Measurements from ENCODE around the gene MTCH2.

MTCH2 gene

DNA sequence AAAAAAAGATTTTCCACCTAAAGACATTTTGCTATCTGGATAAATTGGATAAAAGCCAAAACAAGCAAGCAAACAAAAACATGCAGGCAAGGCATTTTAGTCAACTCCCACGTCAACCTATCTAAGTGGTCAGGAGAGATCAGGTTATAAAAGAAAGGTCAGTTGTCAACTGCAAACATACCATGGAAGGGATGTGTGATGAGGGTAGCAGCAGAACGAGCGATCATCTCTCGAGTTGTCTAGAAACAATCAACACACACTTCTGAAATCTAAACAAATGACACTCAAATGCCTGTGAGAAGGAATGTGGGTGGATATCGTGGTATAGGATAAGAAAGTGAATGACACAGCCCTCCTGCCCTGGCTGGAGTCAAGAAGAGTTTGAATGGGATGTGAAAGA, 10.9 kb downstream of the MTCH2 start:
- no peak for DNase-seq

DNA sequence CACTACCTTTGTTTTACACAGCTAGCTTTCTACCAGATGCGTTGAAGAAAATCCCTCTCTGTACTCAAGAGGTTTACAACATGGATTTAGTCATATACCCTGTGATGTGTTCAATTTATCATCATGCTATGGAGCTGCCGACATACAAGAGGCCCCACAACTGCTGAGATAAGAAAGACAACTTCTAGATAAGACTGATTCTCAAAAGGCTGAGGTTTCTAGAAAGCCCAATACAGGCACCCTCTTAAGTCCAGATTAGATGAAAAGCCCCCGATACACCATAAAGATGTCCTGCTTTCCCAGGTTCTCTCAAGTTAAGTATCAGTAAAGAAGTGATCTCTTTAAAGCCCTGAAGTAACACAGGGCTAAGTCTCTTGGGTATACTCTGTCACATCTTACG, 14.3 kb downstream of the MTCH2 start:
- DNase-seq: no peak

GRCh38 chr11:47626234-47626633, 16.1 kb downstream of the MTCH2 start:
- no peak for DNase-seq

- no peak for DNase-seq
Measured at GRCh38 chr11:47620836-47621378, 21.5 kb downstream of the MTCH2 start.

DNA sequence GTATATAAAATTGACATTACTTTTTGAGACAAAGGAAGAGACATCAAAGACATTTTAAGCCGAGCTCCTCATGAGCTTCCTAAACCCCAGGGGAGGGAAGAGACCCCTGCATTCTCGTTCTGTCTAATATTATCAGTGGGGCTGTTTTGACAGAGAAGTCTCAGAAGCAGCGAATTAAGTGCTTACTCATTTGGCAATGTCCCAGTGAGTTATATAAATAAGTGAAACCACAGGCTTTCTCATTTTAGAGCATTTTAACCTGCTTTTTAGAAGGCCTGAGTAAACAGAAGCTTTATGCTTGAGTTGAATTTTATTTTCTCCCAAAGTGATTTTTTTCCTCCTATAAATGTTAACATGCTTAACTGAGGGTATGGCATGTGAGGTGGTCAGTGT, 24.9 kb downstream of the MTCH2 start:
- no peak for DNase-seq

DNA sequence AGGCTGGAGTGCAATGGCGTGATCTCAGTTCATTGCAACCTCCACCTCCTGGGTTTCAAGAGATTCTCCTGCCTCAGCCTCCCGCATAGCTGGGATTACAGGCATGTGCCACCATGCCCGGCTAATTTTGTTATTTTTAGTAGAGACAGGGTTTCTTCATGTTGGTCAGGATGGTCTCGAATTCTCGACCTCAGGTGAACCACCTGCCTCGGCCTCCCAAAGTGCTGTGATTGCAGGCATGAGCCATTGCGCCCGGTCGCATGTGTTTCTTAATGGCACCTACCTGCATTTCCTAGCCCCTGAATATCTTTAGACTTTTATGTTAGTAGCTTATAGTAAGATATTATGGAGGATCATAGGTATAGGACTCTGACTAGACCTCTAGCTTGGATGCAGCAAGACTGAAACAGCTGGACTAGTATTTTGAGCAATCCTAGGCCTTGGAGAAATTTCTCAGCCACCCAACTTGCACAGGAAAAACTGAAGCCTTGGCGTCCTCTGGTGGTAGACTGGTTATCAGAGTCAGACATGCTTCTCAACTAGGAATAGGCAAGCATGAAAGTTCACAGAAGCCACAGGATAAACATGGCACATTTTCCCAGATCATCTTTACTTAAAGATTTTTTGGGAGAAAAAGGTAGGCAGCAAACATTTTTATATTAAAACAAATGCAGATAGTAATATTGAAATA, 25.5 kb downstream of the MTCH2 start:
- peak; percentile 61 for DNase-seq

DNA sequence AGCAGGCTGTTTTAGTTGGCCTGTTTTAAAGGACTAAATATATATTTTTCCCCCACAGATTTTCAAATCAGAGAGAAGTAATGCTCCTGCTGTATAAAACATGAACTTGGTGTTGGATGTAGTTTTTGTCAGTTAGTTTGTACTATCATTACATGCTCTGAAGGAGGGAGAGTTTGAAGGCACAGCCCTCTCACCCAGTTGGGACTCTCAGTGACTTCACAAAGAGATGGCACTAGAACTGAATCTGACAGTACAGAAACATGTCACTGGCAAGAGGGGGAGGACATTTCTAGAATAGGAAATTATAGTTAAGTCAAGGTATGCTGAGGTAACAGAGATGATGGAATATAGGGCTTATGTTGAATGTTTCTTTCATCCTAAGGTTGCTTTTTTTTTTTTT, 27.1 kb downstream of the MTCH2 start:
- DNase-seq: no peak

GRCh38 chr11:47611348-47611794, 31.0 kb downstream of the MTCH2 start:
- DNase-seq: peak; percentile 64

DNA sequence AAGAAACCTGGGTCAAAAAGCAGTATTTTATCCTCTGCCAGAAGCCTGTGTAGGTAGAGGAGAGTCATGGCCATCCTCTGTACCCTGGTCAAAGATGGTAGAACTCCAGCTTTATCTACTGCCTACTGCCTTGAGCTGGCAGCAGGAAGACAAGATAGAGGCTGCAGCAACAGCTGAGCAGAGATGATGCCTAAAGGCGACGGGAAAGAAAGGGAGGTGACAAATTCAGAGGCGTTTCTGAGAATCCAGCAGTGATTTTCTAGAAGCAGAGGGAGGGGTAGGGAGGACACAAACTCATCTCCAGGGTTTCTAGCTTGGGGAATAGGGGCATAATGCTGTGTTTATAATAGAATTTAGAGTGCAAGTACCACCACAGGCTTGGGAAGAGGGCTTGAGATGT, 32.7 kb downstream of the MTCH2 start:
- no peak for DNase-seq

DNA sequence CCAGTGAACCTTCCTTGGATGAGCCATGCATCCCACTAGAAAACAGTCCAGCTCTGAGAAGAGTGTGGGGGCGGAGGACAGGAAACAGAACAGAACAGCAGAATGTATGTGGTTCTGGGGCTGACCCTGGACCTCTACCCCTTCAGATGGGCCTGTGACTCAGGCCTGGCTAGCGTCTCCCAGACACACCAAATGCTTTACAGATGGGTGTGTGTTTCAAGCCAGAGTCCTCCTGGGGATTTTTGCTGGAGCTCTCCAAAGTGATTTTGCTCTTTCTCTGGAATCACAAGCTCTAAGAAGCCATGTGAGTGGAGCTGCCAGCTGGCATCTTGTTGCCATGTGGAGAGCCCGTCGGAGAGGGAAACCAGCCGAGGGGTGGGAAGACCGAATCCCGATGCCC, 35.0 kb downstream of the MTCH2 start:
- no peak for DNase-seq

DNA sequence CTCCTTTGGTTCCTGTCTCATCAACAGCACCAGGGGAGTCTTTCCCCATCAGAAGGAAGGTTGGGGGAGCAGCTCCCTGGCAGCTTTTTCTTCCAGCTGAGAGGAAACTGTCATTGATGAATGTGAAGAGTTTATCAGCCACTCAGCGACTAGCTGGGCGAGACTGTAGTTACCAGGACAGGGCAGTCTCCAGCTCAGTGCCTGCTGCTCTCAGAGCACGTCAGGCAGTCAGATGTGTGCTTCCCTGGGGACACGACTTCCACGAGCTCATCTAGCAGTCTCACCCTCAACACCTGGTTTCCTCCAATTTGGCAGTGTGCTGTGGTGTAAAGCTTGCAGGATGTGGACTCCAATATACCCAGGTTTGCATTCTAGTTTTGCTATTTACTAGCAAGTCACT, 35.6 kb downstream of the MTCH2 start:
- no peak for DNase-seq

DNA sequence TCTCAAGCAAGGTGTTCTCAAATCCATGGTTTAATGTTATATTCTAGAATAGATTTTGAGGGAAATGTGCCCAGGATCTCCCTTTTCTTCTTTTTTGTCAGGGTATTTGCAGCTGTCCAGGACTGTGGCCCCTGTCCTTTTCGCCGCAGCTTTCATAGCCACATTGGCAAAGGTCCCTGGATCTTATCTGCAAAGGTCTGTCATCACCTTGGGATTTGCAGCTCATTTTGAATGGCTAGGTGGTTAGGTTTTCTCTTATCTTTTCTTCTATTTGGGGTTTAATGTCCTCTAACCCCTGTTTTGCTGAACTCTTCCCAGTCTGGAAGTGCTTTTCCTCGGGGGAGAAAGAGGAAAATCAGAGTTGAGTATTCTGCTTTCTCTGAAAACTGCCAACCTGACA, 36.4 kb downstream of the MTCH2 start:
- no peak for DNase-seq

GRCh38 chr11:47603295-47603694, 39.1 kb downstream of the MTCH2 start:
- no peak for DNase-seq

- no peak for DNase-seq
Measured at GRCh38 chr11:47599902-47600301, 42.5 kb downstream of the MTCH2 start.

GRCh38 chr11:47595967-47596366, 46.4 kb downstream of the MTCH2 start:
- no peak for DNase-seq

DNA sequence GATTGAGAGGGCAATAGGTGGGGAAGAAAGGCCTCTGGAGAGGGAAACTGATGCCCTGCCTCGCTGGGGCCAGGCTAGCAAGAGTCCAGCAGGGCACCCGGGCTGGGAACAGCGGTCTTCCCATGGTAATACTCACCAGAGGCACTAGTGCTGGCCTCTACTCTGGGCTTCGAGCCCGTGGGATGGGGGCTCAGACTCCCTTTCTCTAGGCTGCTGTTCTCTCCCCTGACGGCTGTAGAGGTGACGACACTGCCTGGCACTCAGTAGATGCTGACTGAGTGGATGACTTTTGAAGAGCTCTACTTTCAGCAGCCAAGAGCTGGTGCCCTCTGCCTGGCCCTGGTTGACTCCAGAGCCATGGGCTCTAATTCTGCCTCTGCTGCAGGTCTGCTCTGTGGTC, 47.3 kb downstream of the MTCH2 start:
- no peak for DNase-seq

DNA sequence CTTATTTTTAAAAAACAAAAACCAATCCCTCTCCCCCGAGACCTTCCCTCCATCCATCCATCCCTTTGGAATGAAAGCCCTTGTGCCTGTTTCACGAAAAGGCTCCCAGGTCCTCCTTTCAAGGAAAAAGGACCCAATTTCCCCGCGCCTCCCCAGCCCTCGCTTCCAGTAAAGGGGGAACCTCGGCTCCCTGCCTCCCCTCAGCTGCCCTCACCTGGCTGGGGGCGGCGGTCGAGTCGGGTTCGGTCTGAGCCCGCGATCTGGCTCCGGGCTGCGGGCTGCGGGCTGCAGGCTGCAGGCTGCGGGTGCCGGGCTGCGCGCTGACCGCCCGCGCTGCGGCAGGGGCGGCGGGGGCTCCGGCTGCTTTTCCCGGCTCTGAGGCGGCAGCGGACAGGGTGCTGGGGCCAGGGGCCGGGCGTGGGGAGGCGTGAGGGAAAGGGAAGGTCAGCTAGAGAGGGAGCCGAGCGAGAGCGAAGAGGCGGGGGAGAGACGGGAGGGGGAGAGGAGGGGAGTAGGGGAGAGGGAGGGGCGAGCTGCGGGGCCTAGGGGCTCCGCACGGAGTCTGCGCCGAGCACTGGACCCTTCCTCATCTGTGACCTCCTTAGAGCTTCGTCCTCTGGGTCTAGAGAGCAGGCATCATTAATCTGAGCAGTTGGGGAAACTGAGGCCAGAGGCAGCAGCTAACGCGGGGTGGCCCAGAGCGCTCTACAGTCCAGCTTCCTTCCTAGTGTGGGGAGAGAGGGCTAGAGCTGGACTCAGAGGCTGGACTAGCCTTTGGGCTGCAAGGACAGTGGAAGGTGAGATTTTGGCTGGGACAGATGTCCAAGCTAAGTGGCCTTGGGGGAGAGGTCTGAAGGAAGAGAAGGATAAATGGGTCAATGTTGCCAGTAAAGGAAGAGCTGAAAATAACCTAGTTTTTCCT, 48.2 kb downstream of the MTCH2 start, which contains the start of gene C1QTNF4:
TSS of gene C1QTNF4 (minus strand) at position 478 of the 922 bp plus-strand sequence. CDS start 3,601 bp downstream, outside the sequence.
- DNase-seq: no peak

DNA sequence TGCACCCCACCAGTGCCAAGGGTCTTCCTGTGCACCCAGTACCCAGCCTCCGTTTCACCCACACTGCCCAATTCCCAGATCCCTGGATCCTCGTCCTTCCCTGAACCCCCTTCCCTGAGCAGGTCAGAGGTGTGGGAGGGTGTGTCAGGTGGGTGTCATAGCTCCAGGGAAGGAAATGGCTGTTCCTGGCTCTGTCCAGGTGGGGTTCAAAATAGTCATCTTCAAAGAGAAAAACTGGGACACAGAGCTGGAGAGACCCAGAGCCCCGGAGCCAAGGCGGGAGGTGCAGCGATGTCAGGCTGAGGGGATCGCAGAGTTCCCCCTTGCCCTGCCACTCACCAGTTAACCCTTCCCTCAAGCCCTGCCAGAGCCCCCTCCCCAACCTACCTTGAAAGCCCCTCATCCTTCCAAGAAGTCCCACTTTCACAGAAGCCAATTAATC, 48.8 kb downstream of the MTCH2 start:
- DNase-seq: no peak

DNA sequence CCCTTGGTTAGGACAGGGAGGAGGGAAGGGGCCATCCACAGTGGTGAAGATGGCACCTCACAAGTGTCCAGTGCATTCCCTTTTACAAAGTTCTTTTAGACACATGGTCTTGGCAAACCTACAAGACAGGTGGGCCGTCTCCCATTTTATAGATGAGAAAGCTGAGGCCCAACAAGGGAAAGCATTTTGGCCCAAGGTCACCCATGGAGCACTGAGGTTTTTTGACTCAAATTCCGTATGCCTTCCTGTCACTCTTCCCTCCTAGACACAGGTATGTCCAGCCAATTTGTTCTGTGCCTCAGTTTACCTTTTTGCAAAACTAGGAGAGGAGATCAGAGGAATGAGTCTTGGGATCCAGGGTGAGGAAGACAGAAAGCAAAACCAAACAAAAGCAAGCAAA, 49.4 kb downstream of the MTCH2 start:
- DNase-seq: no peak

DNA sequence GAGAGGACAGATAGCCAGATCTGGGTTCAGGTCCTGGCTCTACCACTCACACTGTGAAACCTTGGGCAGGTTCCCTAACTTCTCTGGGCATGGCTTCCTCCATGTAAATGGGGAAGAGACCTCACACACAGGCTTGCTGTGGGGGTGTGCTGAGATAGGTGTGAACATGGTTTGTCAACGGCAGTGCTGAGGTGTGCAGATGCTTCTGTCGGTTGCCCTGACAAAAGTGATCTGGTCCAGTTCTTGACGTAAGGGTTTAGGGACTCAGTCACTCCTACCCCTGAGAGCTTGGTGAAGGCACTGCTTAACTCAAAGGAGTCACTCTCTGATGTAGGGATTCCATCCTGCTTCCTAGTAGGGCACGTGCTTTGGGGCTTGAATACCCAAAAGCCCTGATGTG, 50.1 kb downstream of the MTCH2 start:
- no peak for DNase-seq

GRCh38 chr11:47591764-47592163, 50.6 kb downstream of the MTCH2 start:
- DNase-seq: no peak

GRCh38 chr11:47589977-47590861, 52.1 kb downstream of the MTCH2 start:
- DNase-seq: no peak

DNA sequence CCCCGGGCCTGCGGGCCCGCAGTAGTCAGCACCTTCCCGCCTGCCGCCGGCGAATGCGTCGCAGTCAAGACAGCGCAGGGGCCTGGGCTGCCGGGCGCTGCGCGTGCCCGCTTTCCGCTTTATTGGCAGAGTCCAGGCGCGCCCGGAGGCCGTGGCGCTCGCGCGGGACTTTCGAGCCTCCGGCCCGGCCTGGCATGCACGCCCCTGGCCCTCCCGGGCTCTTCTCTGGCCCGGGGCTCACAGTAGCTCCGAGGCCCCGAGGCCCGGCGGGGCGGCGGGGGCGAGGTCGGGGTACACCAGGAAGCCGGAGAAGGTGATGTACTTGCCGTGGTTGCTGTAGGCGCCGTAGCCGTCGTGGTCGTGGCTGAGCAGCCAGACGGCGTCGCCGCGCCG, 52.8 kb downstream of the MTCH2 start:
- no peak for DNase-seq

All from inflammatory macrophage treated with lipopolysaccharide for 4 hours (primary cell).